ENCODE results near the gene MDN1. TPM values are rescaled to one million over a fixed set of nuclear protein-coding genes. Genes with fewer than 3 reads are reported as not detected.

The MDN1 gene
- total and polyA plus RNA-seq, 2 of the 13 experiments (the other 11 are each of a cell fraction or from before 2014, with no cell fraction given), result 18.8 to 52.9 TPM

DNA sequence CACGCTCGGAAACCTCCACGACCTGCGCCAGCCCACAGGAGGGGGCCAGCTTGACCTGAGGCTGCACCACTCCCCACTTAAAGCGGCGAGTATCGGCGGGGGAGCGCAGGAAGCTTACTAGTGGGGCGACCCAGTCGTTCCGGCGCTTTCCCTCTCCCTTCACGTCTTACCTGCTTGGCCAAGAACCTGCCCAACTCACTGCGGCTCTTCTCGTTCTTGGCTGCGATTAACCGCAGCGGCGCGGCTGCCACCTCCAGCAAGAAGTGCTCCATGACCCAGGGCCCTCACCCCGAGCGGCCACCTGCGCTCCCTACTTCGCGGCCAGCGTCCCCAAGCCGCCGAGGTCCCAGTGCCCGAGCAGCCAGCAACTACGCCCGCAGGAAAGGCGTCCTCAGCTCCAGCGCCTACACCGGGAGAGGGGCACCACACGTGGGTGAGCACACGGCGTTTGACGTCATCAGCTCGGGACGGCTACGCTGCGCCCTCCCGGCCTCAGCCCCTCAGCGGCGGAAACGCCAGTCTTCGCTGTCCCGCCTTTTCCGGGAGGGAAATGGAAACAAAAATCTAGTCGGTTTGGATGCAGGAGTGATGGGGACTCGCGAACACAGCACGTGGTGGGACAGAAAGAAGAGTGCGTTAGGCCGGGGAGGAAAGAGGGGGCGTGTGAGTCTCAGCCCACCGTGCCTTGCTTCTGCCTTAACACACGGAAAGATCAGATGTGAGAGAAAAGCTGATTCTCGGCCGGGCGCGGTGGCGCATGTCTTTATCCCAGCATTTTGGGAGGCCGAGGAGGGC, at the start of gene MDN1 (continued):
- TF ChIP-seq, protein P1, sequence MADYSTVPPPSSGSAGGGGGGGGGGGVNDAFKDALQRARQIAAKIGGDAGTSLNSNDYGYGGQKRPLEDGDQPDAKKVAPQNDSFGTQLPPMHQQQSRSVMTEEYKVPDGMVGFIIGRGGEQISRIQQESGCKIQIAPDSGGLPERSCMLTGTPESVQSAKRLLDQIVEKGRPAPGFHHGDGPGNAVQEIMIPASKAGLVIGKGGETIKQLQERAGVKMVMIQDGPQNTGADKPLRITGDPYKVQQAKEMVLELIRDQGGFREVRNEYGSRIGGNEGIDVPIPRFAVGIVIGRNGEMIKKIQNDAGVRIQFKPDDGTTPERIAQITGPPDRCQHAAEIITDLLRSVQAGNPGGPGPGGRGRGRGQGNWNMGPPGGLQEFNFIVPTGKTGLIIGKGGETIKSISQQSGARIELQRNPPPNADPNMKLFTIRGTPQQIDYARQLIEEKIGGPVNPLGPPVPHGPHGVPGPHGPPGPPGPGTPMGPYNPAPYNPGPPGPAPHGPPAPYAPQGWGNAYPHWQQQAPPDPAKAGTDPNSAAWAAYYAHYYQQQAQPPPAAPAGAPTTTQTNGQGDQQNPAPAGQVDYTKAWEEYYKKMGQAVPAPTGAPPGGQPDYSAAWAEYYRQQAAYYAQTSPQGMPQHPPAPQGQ (CRISPR knock-in tag; IDR thresholded peaks at IDR 0.05; ENCODE audit: borderline replicate concordance), result no peak
- TF ChIP-seq MLLT10 (CRISPR knock-in tag; IDR thresholded peaks at IDR 0.05) (no peak), ZNF777 (CRISPR knock-in tag; IDR thresholded peaks at IDR 0.05) (0 out of 2 replicates have a peak, but pooled peaks have one; percentile 31), ZNF770 (CRISPR knock-in tag; IDR thresholded peaks at IDR 0.05) (peak; percentile 50; the same call in 1 of the 2 replicates), MAFG (CRISPR knock-in tag; IDR thresholded peaks at IDR 0.05) (no peak), ZNF564 (CRISPR knock-in tag; IDR thresholded peaks at IDR 0.05) (peak; percentile 72; the same call in 1 of the 2 replicates), ZKSCAN1 (IDR thresholded peaks at IDR 0.05; ENCODE audit: low read length) (no peak; the same call in 1 of the 2 replicates), ZNF557 (CRISPR knock-in tag; IDR thresholded peaks at IDR 0.05) (no peak; the same call in 1 of the 2 replicates), ZNF879 (CRISPR knock-in tag; IDR thresholded peaks at IDR 0.05) (no peak), CERS6 (CRISPR knock-in tag; IDR thresholded peaks at IDR 0.05) (no peak), ZBTB4 (CRISPR knock-in tag; IDR thresholded peaks at IDR 0.05; ENCODE audit: borderline replicate concordance) (peak; percentile 92), ZNF343 (CRISPR knock-in tag; IDR thresholded peaks at IDR 0.05) (no peak), TBX3 (IDR thresholded peaks at IDR 0.05; ENCODE audit: borderline replicate concordance) (no peak), THAP11 (CRISPR knock-in tag; IDR thresholded peaks at IDR 0.05) (peak; percentile 93), ZNF7 (CRISPR knock-in tag; IDR thresholded peaks at IDR 0.05) (no peak), HMGA1 (CRISPR knock-in tag; conservative IDR thresholded peaks at IDR 0.05) (no peak)
- TF ChIP-seq, protein P2, sequence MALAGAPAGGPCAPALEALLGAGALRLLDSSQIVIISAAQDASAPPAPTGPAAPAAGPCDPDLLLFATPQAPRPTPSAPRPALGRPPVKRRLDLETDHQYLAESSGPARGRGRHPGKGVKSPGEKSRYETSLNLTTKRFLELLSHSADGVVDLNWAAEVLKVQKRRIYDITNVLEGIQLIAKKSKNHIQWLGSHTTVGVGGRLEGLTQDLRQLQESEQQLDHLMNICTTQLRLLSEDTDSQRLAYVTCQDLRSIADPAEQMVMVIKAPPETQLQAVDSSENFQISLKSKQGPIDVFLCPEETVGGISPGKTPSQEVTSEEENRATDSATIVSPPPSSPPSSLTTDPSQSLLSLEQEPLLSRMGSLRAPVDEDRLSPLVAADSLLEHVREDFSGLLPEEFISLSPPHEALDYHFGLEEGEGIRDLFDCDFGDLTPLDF (CRISPR knock-in tag; IDR thresholded peaks at IDR 0.05), result no peak
- TF ChIP-seq, protein P3, sequence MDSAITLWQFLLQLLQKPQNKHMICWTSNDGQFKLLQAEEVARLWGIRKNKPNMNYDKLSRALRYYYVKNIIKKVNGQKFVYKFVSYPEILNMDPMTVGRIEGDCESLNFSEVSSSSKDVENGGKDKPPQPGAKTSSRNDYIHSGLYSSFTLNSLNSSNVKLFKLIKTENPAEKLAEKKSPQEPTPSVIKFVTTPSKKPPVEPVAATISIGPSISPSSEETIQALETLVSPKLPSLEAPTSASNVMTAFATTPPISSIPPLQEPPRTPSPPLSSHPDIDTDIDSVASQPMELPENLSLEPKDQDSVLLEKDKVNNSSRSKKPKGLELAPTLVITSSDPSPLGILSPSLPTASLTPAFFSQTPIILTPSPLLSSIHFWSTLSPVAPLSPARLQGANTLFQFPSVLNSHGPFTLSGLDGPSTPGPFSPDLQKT (CRISPR knock-in tag; IDR thresholded peaks at IDR 0.05; ENCODE audit: borderline replicate concordance), result no peak

All from HepG2 (cell line).